GM12864 (cell line): ENCODE measurements around the gene CHRNE.

ENCODE experiments used
- DNase-seq: peaks from one replicate; pipeline ENCODE4 v3.0.0-alpha.2; 2011; ENCODE audit warnings: low read depth
- H3K4me3 ChIP-seq: 2 replicates; pipeline ENCODE4 v1.5.1; 2011; ENCODE audit warnings: mild to moderate bottlenecking, low read depth, low read length, control low read depth
- CTCF ChIP-seq: IDR thresholded peaks from 2 replicates; pipeline ENCODE4 v1.5.1; 2011; ENCODE audit warnings: low read depth, mild to moderate bottlenecking, moderate library complexity, low read length, control low read depth, inconsistent platforms; ENCODE audit errors: missing control alignments

Gene CHRNE

DNA sequence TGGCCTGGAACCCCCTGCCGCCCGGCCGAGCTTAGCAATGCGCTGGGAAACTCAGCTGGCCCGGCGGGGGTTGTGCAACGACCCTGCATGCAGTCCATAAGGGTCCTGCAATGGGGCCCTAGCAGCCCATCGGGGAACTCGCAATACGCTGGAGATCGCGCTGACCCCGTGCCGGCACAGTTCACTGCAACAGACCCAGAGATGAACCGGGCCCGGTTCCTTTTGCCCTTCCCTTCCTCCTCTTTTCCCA is 36.6 kb upstream of the CHRNE start:
- DNase-seq = no peak
- peak overlapping the region; percentile 90 for H3K4me3 ChIP-seq
- no peak for TF ChIP-seq CTCF

GRCh38 chr17:4938688-4939545 is 36.0 kb upstream of the CHRNE start:
- peak overlapping the region; percentile 90 for H3K4me3 ChIP-seq
- TF ChIP-seq CTCF = no peak
- no peak for DNase-seq

GRCh38 chr17:4938069-4938491 is 35.2 kb upstream of the CHRNE start:
- no peak overlapping the region for H3K4me3 ChIP-seq
- TF ChIP-seq CTCF = no peak
- DNase-seq = no peak

GRCh38 chr17:4937553-4937952 is 34.7 kb upstream of the CHRNE start:
- DNase-seq = no peak
- H3K4me3 ChIP-seq = no peak overlapping the region
- TF ChIP-seq CTCF = no peak

GRCh38 chr17:4936436-4936835 is 33.5 kb upstream of the CHRNE start:
- H3K4me3 ChIP-seq = no peak overlapping the region
- no peak for DNase-seq
- no peak for TF ChIP-seq CTCF

- H3K4me3 ChIP-seq = no peak overlapping the region
- no peak for DNase-seq
Measured at GRCh38 chr17:4935650-4936049, 32.8 kb upstream of the CHRNE start.

More at GRCh38 chr17:4935650-4936049, 32.8 kb upstream of the CHRNE start:
- TF ChIP-seq CTCF = no peak
